Adrenal gland (tissue), 5 donors: ENCODE data around the gene BCAR1.

Experiments
- CTCF ChIP-seq, 6 experiments: fragments of 450-650 bp in 4 of 6; fragments of 200-600 bp in 2 of 6; sonication (generic) in 1 of 6; IDR thresholded peaks; 1 replicate in 5 of 6; 2 replicates in 1 of 6; pipeline versions ENCODE4 v1.5.1 to v1.8.0; 2016 to 2021; ENCODE audit warnings: antibody characterized with exemption in 6 of 6, mild to moderate bottlenecking in 2 of 6, moderate library complexity in 1 of 6
- POLR2A ChIP-seq, 2 donors: fragments of 450-650 bp; IDR thresholded peaks; one replicate each; pipeline ENCODE4 v1.6.1; 2017; ENCODE audit warnings: antibody characterized with exemption in 2 of 2, mild to moderate bottlenecking in 2 of 2, moderate library complexity in 1 of 2
- donor health status: DM: no; HTN: no; CAD: no.

GRCh38 chr16:75238853-75239541 is 12.4 kb downstream of the BCAR1 start:
- TF ChIP-seq CTCF (IDR thresholded peaks at IDR 0.05) (peak in 4 of 6 experiments; percentile 28 to 47 (median 38)), POLR2A (IDR thresholded peaks at IDR 0.05) (no peak)
